K562 (cell line): Measurements from ENCODE around the gene DEPP1. TPM values are rescaled to one million over a fixed set of nuclear protein-coding genes. Genes with fewer than 3 reads are reported as not detected.

ENCODE experiments used
- CBFB ChIP-seq: sonication (generic); formaldehyde crosslinking; IDR thresholded peaks from 2 replicates; pipeline ENCODE4 v1.4.0; 2020; ENCODE audit warnings: mild to moderate bottlenecking, missing genetic modification reagents
- CSDE1 ChIP-seq, 2 experiments: fragments of 450-650 bp; IDR thresholded peaks; 2 replicates each; pipeline ENCODE4 v1.6.1; 2016; ENCODE audit warnings: mild to moderate bottlenecking in 1 of 2
- ELF2 ChIP-seq: fragments of 250-450 bp; sonication (Bioruptor Pico); IDR thresholded peaks from 2 replicates; pipeline ENCODE4 v1.5.0; 2021; ENCODE audit warnings: mild to moderate bottlenecking
- HCFC1 ChIP-seq: IDR thresholded peaks from 2 replicates; pipeline ENCODE4 v1.6.1; 2012; ENCODE audit warnings: low read depth, low read length, improper control_type of control experiment
- HDAC8 ChIP-seq: fragments of 450-650 bp; IDR thresholded peaks from 2 replicates; pipeline ENCODE4 v1.6.1; 2016; ENCODE audit warnings: mild to moderate bottlenecking, missing genetic modification characterization, moderate library complexity, missing compliant biosample characterization
- HNRNPUL1 ChIP-seq: fragments of 200-400 bp; formaldehyde crosslinking; IDR thresholded peaks from 2 replicates; pipeline ENCODE4 v1.6.1; 2017; ENCODE audit warnings: low read length
- KAT7 ChIP-seq: sonication (generic); formaldehyde crosslinking; IDR thresholded peaks from 2 replicates; pipeline ENCODE4 v1.8.0; 2022; ENCODE audit warnings: missing genetic modification reagents, mild to moderate bottlenecking, borderline replicate concordance
- NRF1 ChIP-seq, 2 experiments: fragments of 450-650 bp; IDR thresholded peaks in 1 of 2; conservative IDR thresholded peaks in 1 of 2; 2 replicates each; pipeline ENCODE4 v1.6.1; 2014; ENCODE audit warnings: mild to moderate bottlenecking in 2 of 2
- POLR2AphosphoS5 ChIP-seq: IDR thresholded peaks from 2 replicates; pipeline ENCODE4 v1.6.1; 2011; ENCODE audit warnings: mild to moderate bottlenecking, low read depth, low read length, moderate library complexity; ENCODE audit not compliant: control insufficient read depth, insufficient read depth
- POLR2B ChIP-seq: fragments of 450-650 bp; IDR thresholded peaks from 2 replicates; pipeline ENCODE4 v1.6.1; 2018; ENCODE audit warnings: low read depth; ENCODE audit not compliant: partially characterized antibody
- POLR2G ChIP-seq: fragments of 200-400 bp; formaldehyde crosslinking; IDR thresholded peaks from 2 replicates; pipeline ENCODE4 v1.6.1; 2017; ENCODE audit warnings: low read depth, mild to moderate bottlenecking, antibody characterized with exemption, low read length, moderate library complexity
- RBM25 ChIP-seq: fragments of 200-400 bp; formaldehyde crosslinking; IDR thresholded peaks from 2 replicates; pipeline ENCODE4 v1.6.1; 2018; ENCODE audit warnings: low read length, low read depth, moderate library complexity; ENCODE audit not compliant: severe bottlenecking
- SETDB1 ChIP-seq: IDR thresholded peaks from one replicate; pipeline ENCODE4 v1.6.1; 2012; ENCODE audit warnings: low read length, control low read depth, inconsistent platforms
- SIN3B ChIP-seq: fragments of 450-650 bp; IDR thresholded peaks from 2 replicates; pipeline ENCODE4 v1.6.1; 2017; ENCODE audit warnings: low read depth, mild to moderate bottlenecking, moderate library complexity
- TBP ChIP-seq: optimal IDR thresholded peaks from 2 replicates; pipeline ENCODE3; 2011; ENCODE audit warnings: low read depth, low read length, improper control_type of control experiment
- TCFL5 ChIP-seq: fragments of 250-450 bp; sonication (Bioruptor Pico); conservative IDR thresholded peaks from 2 replicates; pipeline ENCODE4 v1.6.1; 2021; ENCODE audit warnings: mild to moderate bottlenecking, moderate library complexity, matching md5 sums
- ZKSCAN1 ChIP-seq: fragments of 150-350 bp; IDR thresholded peaks from 2 replicates; pipeline ENCODE4 v1.6.1; 2016; ENCODE audit warnings: low read depth, low read length
- ZNF431 ChIP-seq: sonication (generic); formaldehyde crosslinking; IDR thresholded peaks from 2 replicates; pipeline ENCODE4 v1.8.0; 2022; ENCODE audit warnings: mild to moderate bottlenecking, missing genetic modification reagents
- ZNF584 ChIP-seq: fragments of 200-800 bp; sonication (Bioruptor generic); IDR thresholded peaks from 2 replicates; pipeline ENCODE4 v1.6.1; 2016; ENCODE audit warnings: low read depth, mild to moderate bottlenecking, missing genetic modification characterization, missing compliant biosample characterization
- polyA plus RNA-seq, 8 experiments: library from polyadenylated mRNA; depleted of rRNA in 4 of 8; stranded (reverse) in 5 of 8; unstranded in 3 of 8; fragments of >200 nt; fragmentation: Nextera tagmentation in 2 of 8; fragmentation: Illumina TruSeq in 1 of 8; extraction: Ambion mirVana in 2 of 8; extraction: Trizol in 1 of 8; gene quantifications; 2 replicates each; pipeline versions ENCODE4 v1.2.1 to v1.2.3, GENCODE V29; 2011 to 2014; ENCODE audit warnings: inconsistent platforms in 1 of 8, missing spikeins in 1 of 8
- total RNA-seq, 7 experiments: library from RNA; depleted of rRNA in 6 of 7; stranded (reverse); fragments of >200 nt in 6 of 7; fragmentation: Illumina TruSeq in 2 of 7; extraction: Trizol in 2 of 7; gene quantifications; 2 replicates each; pipeline versions ENCODE4 v1.2.1 to v1.2.3, GENCODE V29; 2011 to 2021; ENCODE audit warnings: low replicate concordance in 1 of 7
- TF ChIP-seq, protein P1 (sequence below): sonication (generic); formaldehyde crosslinking; IDR thresholded peaks from 2 replicates; pipeline ENCODE4 v1.8.0; 2022; ENCODE audit warnings: mild to moderate bottlenecking, low read depth, missing genetic modification reagents
- TF ChIP-seq, protein P2 (sequence below): IDR thresholded peaks from 2 replicates; pipeline ENCODE4 v1.6.1; 2011; ENCODE audit warnings: borderline replicate concordance, low read depth, mild to moderate bottlenecking, moderate library complexity, low read length; ENCODE audit not compliant: insufficient read depth, poor library complexity, severe bottlenecking
- TF ChIP-seq, protein P3 (sequence below): sonication (generic); formaldehyde crosslinking; IDR thresholded peaks from 2 replicates; pipeline ENCODE4 v1.9.0; 2022; ENCODE audit warnings: mild to moderate bottlenecking, missing genetic modification reagents
- TF ChIP-seq, protein P4 (sequence below): sonication (generic); formaldehyde crosslinking; IDR thresholded peaks from 2 replicates; pipeline ENCODE4 v1.8.1; 2023; ENCODE audit warnings: mild to moderate bottlenecking, missing genetic modification reagents

The DEPP1 gene
- total and polyA plus RNA-seq, 9 of the 15 experiments (the other 6 are each of a cell fraction or from before 2014, with no cell fraction given), result 0.04 to 0.54 (median 0.20) TPM; not detected in 1

DNA sequence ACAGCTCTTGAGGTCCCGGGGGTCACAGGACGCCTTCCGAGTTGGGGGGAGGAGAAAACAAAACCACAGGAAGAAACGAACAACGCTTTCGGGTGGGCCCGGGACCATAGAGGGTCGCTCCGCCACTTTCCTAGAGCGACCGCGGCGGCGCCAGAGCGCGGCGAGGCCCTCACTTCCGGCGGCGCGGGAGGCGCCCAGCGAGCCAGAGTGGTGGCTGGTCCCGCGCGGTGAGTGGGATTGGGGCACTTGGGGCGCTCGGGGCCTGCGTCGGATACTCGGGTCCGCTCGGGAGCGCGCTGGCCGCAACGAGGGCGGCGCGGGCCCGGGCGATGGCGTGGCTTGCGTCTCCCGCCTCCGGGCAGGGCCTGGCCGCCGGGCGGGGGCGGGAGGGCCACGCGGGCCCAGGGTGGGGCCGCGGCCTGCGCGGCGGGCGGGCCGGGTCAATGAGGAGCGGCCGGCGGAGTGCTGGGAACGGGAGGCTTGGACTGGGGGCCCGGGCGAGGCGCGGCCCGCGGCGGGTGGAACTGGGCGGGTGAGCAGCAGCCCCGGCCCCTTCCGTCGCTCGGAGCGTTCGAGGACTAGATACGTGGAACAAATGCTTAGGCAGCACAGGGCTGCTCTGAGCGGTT, 22.3 kb upstream of the DEPP1 start, which contains the start of gene ZNF22 (continued):
- no peak for TF ChIP-seq HNRNPUL1
- TF ChIP-seq KAT7 (CRISPR knock-in tag), result 0 out of 2 replicates have a peak, but pooled peaks have one; percentile 23
- TF ChIP-seq ELF2, result peak; percentile 54; the same call in 1 of the 2 replicates
- TF ChIP-seq, protein P1, sequence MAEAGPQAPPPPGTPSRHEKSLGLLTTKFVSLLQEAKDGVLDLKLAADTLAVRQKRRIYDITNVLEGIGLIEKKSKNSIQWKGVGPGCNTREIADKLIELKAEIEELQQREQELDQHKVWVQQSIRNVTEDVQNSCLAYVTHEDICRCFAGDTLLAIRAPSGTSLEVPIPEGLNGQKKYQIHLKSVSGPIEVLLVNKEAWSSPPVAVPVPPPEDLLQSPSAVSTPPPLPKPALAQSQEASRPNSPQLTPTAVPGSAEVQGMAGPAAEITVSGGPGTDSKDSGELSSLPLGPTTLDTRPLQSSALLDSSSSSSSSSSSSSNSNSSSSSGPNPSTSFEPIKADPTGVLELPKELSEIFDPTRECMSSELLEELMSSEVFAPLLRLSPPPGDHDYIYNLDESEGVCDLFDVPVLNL (CRISPR knock-in tag), result peak; percentile 66; the same call in 1 of the 2 replicates
- no peak for TF ChIP-seq TCFL5 (CRISPR knock-in tag)
- TF ChIP-seq HCFC1, result peak; percentile 73
- peak; percentile 61; the same call in 1 of the 2 replicates for TF ChIP-seq ZNF431 (CRISPR knock-in tag)
- TF ChIP-seq, protein P2, sequence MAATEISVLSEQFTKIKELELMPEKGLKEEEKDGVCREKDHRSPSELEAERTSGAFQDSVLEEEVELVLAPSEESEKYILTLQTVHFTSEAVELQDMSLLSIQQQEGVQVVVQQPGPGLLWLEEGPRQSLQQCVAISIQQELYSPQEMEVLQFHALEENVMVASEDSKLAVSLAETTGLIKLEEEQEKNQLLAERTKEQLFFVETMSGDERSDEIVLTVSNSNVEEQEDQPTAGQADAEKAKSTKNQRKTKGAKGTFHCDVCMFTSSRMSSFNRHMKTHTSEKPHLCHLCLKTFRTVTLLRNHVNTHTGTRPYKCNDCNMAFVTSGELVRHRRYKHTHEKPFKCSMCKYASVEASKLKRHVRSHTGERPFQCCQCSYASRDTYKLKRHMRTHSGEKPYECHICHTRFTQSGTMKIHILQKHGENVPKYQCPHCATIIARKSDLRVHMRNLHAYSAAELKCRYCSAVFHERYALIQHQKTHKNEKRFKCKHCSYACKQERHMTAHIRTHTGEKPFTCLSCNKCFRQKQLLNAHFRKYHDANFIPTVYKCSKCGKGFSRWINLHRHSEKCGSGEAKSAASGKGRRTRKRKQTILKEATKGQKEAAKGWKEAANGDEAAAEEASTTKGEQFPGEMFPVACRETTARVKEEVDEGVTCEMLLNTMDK, result peak; percentile 74
- no peak for TF ChIP-seq SETDB1
- TF ChIP-seq POLR2B, result no peak
- TF ChIP-seq, protein P3, sequence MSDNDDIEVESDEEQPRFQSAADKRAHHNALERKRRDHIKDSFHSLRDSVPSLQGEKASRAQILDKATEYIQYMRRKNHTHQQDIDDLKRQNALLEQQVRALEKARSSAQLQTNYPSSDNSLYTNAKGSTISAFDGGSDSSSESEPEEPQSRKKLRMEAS (CRISPR knock-in tag), result peak; percentile 82
- TF ChIP-seq CSDE1 (IDR thresholded peaks at IDR 0.05), result no peak; a peak in 1 of 4 replicates
- TF ChIP-seq SIN3B, result peak; percentile 74
- peak; percentile 97 for TF ChIP-seq POLR2G
- TF ChIP-seq, protein P4, sequence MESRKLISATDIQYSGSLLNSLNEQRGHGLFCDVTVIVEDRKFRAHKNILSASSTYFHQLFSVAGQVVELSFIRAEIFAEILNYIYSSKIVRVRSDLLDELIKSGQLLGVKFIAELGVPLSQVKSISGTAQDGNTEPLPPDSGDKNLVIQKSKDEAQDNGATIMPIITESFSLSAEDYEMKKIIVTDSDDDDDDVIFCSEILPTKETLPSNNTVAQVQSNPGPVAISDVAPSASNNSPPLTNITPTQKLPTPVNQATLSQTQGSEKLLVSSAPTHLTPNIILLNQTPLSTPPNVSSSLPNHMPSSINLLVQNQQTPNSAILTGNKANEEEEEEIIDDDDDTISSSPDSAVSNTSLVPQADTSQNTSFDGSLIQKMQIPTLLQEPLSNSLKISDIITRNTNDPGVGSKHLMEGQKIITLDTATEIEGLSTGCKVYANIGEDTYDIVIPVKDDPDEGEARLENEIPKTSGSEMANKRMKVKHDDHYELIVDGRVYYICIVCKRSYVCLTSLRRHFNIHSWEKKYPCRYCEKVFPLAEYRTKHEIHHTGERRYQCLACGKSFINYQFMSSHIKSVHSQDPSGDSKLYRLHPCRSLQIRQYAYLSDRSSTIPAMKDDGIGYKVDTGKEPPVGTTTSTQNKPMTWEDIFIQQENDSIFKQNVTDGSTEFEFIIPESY (CRISPR knock-in tag), result peak; percentile 86
- peak; percentile 48 to 61; a peak in 3 of 4 replicates for TF ChIP-seq NRF1 (conservative IDR thresholded peaks at IDR 0.05 in 1 of 2, IDR thresholded peaks at IDR 0.05 in 1 of 2)
- peak; percentile 55 for TF ChIP-seq TBP
- TF ChIP-seq ZNF584 (CRISPR knock-in tag), result peak; percentile 70
- TF ChIP-seq RBM25, result peak; percentile 41
- TF ChIP-seq ZKSCAN1, result 0 out of 2 replicates have a peak, but pooled peaks have one; percentile 52
- TF ChIP-seq POLR2AphosphoS5, result 0 out of 2 replicates have a peak, but pooled peaks have one; percentile 42
- peak; percentile 63; the same call in 1 of the 2 replicates for TF ChIP-seq CBFB (CRISPR knock-in tag)
- TF ChIP-seq HDAC8 (tag), result peak; percentile 62; the same call in 1 of the 2 replicates
